Mesendoderm (in vitro differentiated cells): ENCODE measurements around the gene STEAP2.

Source experiments
- DNase-seq: peaks from one replicate; pipeline ENCODE4 v3.0.0; 2013
- H2AK5ac ChIP-seq: 2 replicates; pipeline ENCODE4 v1.6.1; 2013; ENCODE audit warnings: low read length, inconsistent platforms
- H2BK120ac ChIP-seq: 2 replicates; pipeline ENCODE4 v1.6.1; 2013; ENCODE audit warnings: low read depth, mild to moderate bottlenecking, low read length, moderate library complexity, mixed read lengths
- H2BK15ac ChIP-seq: replicated peaks from 2 replicates; pipeline ENCODE4 v1.6.1; 2013; ENCODE audit warnings: low read depth, mild to moderate bottlenecking, moderate library complexity
- H2BK5ac ChIP-seq: 2 replicates; pipeline ENCODE4 v1.6.1; 2013; ENCODE audit warnings: low read length, inconsistent platforms
- H3K18ac ChIP-seq: 2 replicates; pipeline ENCODE4 v1.6.1; 2013; ENCODE audit warnings: mild to moderate bottlenecking, low read length, mixed read lengths
- H3K23ac ChIP-seq: one replicate; pipeline ENCODE4 v1.6.1; 2013; ENCODE audit warnings: low read length
- H3K27ac ChIP-seq: 2 replicates; pipeline ENCODE4 v1.5.1; 2013; ENCODE audit warnings: low read depth, mild to moderate bottlenecking, inconsistent platforms, low read length, moderate library complexity
- H3K27me3 ChIP-seq: 2 replicates; pipeline ENCODE4 v1.6.1; 2013; ENCODE audit warnings: low read length, control low read depth, mild to moderate bottlenecking, inconsistent platforms; ENCODE audit not compliant: insufficient read depth, poor library complexity
- H3K36me3 ChIP-seq: 2 replicates; pipeline ENCODE4 v1.6.1; 2013; ENCODE audit warnings: low read length, inconsistent platforms; ENCODE audit not compliant: control insufficient read depth, insufficient read depth
- H3K4ac ChIP-seq: one replicate; pipeline ENCODE4 v1.6.1; 2013; ENCODE audit warnings: low read depth, mild to moderate bottlenecking, low read length, moderate library complexity
- H3K4me1 ChIP-seq: 2 replicates; pipeline ENCODE4 v1.6.1; 2013; ENCODE audit warnings: low read depth, low read length, inconsistent platforms; ENCODE audit not compliant: control insufficient read depth
- H3K4me2 ChIP-seq: 2 replicates; pipeline ENCODE4 v1.6.1; 2013; ENCODE audit warnings: low read length
- H3K4me3 ChIP-seq: 2 replicates; pipeline ENCODE4 v1.5.1; 2013; ENCODE audit warnings: mild to moderate bottlenecking, low read length
- H3K56ac ChIP-seq: one replicate; pipeline ENCODE4 v1.6.1; 2013; ENCODE audit warnings: low read length
- H3K79me1 ChIP-seq: 2 replicates; pipeline ENCODE4 v1.6.1; 2013; ENCODE audit warnings: low read length, inconsistent platforms
- H3K79me2 ChIP-seq: 2 replicates; pipeline ENCODE4 v1.6.1; 2013; ENCODE audit warnings: mild to moderate bottlenecking, low read length; ENCODE audit not compliant: control insufficient read depth, insufficient read depth
- H3K9ac ChIP-seq: 2 replicates; pipeline ENCODE4 v1.6.1; 2013; ENCODE audit warnings: low read length, inconsistent platforms
- H4K5ac ChIP-seq: one replicate; pipeline ENCODE4 v1.6.1; 2013; ENCODE audit warnings: low read length
- H4K8ac ChIP-seq: one replicate; pipeline ENCODE4 v1.6.1; 2013; ENCODE audit warnings: low read depth, mild to moderate bottlenecking, control low read depth, low read length, moderate library complexity
- WGBS: extraction: QIAGEN DNeasy Blood & Tissue Kit; methylation state at CpG from one replicate; pipeline ENCODE4 v1.1.7; 2013; ENCODE audit warnings: low lambda C conversion rate, missing lambda C conversion rate; ENCODE audit not compliant: insufficient coverage; ENCODE audit errors: extremely low coverage; 5-methylcytosine and 5-hydroxymethylcytosine counted together

STEAP2 gene

DNA sequence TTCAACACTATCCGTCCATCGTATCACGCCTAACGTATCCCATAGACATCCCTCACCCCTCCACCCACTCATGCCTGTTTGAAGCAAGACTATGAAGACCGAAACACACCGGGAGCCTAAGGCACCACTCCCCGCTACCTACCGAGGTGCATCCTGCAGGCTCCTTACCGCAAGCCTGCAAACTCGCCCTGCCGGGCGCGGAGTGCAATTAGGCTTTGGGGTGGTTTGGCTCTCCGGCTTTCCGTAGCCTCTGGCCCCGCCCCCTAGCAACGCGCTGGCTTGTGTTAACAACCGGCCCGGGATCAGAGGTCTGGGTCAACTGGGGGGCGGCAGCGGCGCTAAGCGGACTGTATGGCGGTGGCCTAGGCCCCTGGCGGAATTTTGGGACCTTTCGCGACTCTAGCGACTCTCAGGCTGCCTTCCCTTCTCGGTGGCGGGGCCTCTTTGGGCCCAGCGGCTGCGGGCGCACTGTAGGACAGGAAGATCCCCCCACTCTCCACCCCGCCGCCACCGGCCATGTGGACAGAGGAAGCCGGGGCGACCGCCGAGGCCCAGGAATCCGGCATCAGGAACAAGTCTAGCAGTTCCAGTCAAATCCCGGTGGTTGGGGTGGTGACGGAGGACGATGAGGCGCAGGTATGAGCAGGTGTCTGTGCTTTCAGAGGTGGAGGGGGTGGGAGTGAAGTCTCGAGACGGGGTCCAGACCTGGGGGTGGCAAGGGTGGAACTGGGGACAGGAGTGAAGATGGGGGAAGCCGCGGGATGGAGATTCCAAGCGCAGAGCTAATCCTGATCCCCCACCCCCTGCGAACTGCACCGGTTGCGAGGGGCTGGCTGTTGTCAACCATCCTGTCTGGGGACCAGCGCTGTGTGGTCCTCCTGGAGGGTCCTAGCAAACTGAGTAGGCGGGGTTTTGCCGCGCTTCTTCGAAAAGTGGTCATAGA lies 33.6 kb downstream of the STEAP2 start, which contains the start of gene CFAP69:
CFAP69 (plus strand) TSS at position 266 of the 943 bp plus-strand sequence; CDS start at position 517, 251 bp downstream.
- Histone ChIP-seq H3K4ac (no peak within 1 kb of the TSS), H3K4me2 (peak within 1 kb of the TSS; percentile 89), H3K9ac (peak within 1 kb of the TSS; percentile 57), H2BK15ac (no peak within 1 kb of the TSS), H3K56ac (peak within 1 kb of the TSS; percentile 84), H4K5ac (no peak within 1 kb of the TSS), H3K27ac (no peak within 1 kb of the TSS), H2AK5ac (no peak within 1 kb of the TSS), H3K23ac (no peak within 1 kb of the TSS), H3K79me1 (no peaks in the 10 kb centered on the region), H2BK5ac (no peak within 1 kb of the TSS), H3K18ac (no peak within 1 kb of the TSS), H3K4me3 (peak within 1 kb of the TSS; percentile 73), H3K36me3 (no peaks in the 10 kb centered on the region), H3K27me3 (no peaks in the 10 kb centered on the region), H3K79me2 (no peaks in the 10 kb centered on the region), H3K4me1 (peaks cover 2% of the 10 kb centered on the region), H2BK120ac (no peak within 1 kb of the TSS), H4K8ac (no peak within 1 kb of the TSS)
- peak; percentile 96 for DNase-seq
- no CpG with 5 or more reads among the region's 59 CpGs for WGBS

DNA sequence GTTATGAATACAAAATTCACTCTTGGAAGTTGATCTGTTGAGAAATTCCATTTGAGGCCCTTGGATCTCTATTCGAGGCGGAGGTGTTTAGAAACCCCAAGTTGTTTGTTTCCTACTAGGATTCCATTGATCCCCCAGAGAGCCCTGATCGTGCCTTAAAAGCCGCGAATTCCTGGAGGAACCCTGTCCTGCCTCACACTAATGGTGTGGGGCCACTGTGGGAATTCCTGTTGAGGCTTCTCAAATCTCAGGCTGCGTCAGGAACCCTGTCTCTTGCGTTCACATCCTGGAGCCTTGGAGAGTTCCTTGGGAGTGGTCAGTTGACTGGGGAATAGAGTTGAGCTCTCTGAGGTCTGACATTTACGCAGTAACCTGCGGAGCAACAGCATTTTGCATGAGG lies 34.6 kb downstream of the STEAP2 start:
- Histone ChIP-seq H3K4ac (no peak overlapping the region), H3K79me2 (no peaks in the 10 kb centered on the region), H2AK5ac (no peak overlapping the region), H3K9ac (peak overlapping the region; percentile 7), H3K36me3 (no peaks in the 10 kb centered on the region), H3K4me2 (peak overlapping the region; percentile 89), H2BK15ac (no peak overlapping the region), H3K79me1 (no peaks in the 10 kb centered on the region), H3K56ac (peak overlapping the region; percentile 49), H3K18ac (no peak overlapping the region), H4K5ac (no peak overlapping the region), H3K4me3 (no peak overlapping the region), H4K8ac (no peak overlapping the region), H2BK120ac (no peak overlapping the region), H3K27ac (no peak overlapping the region), H3K4me1 (peaks cover 2% of the 10 kb centered on the region), H3K27me3 (no peaks in the 10 kb centered on the region), H2BK5ac (no peak overlapping the region), H3K23ac (no peak overlapping the region)
- no CpG with 5 or more reads among the region's 9 CpGs for WGBS
- DNase-seq: peak; percentile 86

DNA sequence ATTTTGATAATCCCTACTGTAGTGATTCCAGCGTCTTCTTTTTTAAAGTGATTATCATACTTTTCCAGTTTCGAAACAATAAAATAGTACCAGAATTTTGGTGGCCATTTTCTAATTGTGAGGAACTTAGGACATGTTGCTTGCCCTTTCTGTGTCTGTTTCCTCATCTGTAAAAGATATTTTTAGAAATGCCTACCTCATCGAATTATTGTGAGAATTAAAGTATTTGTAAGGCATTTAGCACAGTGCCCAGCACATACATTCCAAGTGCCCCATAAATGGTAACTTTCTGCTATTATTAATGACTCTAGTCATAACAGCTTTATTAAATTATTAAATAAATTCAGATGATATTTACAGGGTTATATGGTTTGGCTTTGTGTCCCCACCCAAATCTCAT lies 37.2 kb downstream of the STEAP2 start:
- no peaks in the 10 kb centered on the region for H3K36me3 ChIP-seq
- no peak overlapping the region for H3K27ac ChIP-seq
- H3K4ac ChIP-seq: no peak overlapping the region
- no peak overlapping the region for H2BK15ac ChIP-seq
- H3K9ac ChIP-seq: no peak overlapping the region
- no peak overlapping the region for H4K5ac ChIP-seq
- H3K23ac ChIP-seq: no peak overlapping the region
- no peak overlapping the region for H3K18ac ChIP-seq
- no peak overlapping the region for H2BK5ac ChIP-seq
- H4K8ac ChIP-seq: no peak overlapping the region
- no peak overlapping the region for H3K4me3 ChIP-seq
- WGBS: no CpG with 5 or more reads among the region's 3 CpGs
- H3K79me1 ChIP-seq: no peaks in the 10 kb centered on the region
- H3K79me2 ChIP-seq: no peaks in the 10 kb centered on the region
- no peak overlapping the region for H3K4me2 ChIP-seq
- H2BK120ac ChIP-seq: no peak overlapping the region
- H3K4me1 ChIP-seq: no peaks in the 10 kb centered on the region
- no peak overlapping the region for H2AK5ac ChIP-seq
- H3K27me3 ChIP-seq: no peaks in the 10 kb centered on the region
- no peak overlapping the region for H3K56ac ChIP-seq
- no peak for DNase-seq

DNA sequence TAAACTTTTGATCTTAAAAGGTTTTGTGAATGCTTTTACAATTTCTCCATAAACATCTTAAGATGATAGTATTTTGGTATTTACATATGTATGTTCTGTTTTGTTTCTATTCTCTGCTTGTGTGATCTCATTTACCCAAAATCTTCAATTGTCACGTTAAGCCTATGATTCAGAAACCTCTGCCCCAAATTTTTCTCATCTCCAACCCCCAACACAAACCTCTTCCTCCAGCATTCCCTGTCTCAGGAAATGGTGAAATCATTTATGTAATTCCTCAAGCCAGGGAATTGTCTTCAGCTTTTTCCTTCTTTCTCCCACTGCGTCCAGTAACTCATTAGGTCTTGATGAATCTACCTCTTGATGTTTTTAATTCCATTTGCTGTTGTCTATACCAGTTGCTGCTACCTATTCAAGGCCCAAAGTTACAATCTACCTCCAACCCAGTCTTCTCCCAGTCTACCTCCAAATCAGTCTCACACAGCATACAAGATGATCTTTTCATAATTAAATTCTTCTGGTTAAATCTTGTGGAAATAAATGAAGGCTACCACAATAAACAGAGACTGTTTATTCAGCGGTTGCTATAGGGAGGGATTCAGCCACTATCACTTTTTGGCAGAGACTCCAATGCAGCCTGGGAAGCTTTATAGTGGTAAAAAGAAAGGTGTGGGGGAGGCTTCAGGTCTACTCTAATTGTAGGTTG lies 39.2 kb downstream of the STEAP2 start:
- no peaks in the 10 kb centered on the region for H3K4me1 ChIP-seq
- peak overlapping the region; percentile 28 for H3K18ac ChIP-seq
- no peak overlapping the region for H4K8ac ChIP-seq
- H2BK120ac ChIP-seq: peak overlapping the region; percentile 6
- H3K56ac ChIP-seq: no peak overlapping the region
- no peaks in the 10 kb centered on the region for H3K27me3 ChIP-seq
- H3K9ac ChIP-seq: no peak overlapping the region
- peak; percentile 33 for DNase-seq
- no peak overlapping the region for H3K4ac ChIP-seq
- H3K4me3 ChIP-seq: no peak overlapping the region
- H3K27ac ChIP-seq: no peak overlapping the region
- H4K5ac ChIP-seq: no peak overlapping the region
- no CpG with 5 or more reads among the region's 3 CpGs for WGBS
- H3K4me2 ChIP-seq: no peak overlapping the region
- no peak overlapping the region for H3K23ac ChIP-seq
- H2AK5ac ChIP-seq: no peak overlapping the region
- no peak overlapping the region for H2BK5ac ChIP-seq
- no peak overlapping the region for H2BK15ac ChIP-seq
- H3K79me1 ChIP-seq: no peaks in the 10 kb centered on the region
- H3K79me2 ChIP-seq: no peaks in the 10 kb centered on the region
- no peaks in the 10 kb centered on the region for H3K36me3 ChIP-seq

DNA sequence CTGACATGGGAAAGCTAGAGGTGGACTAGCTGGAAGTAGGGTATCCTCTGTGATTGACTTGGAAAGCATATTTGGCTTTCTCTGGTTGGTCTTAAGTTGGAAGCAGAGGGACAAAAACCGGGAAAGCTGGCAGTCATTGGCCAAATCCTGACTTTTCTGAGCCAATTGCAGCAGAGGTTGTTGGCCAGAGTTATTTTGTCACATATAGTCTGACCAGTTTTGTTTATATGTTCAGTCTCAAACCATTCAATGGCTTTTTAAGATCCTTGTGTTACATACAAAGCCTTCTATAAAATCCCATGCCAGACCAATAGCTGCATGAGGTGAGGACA lies 39.7 kb downstream of the STEAP2 start:
- peak overlapping the region; percentile 6 for H2BK120ac ChIP-seq
- no peaks in the 10 kb centered on the region for H3K36me3 ChIP-seq
- no peak overlapping the region for H3K4ac ChIP-seq
- DNase-seq: no peak
- H2AK5ac ChIP-seq: no peak overlapping the region
- H3K4me1 ChIP-seq: no peaks in the 10 kb centered on the region
- no peak overlapping the region for H2BK15ac ChIP-seq
- no peak overlapping the region for H3K27ac ChIP-seq
- no peaks in the 10 kb centered on the region for H3K79me2 ChIP-seq
- H3K56ac ChIP-seq: no peak overlapping the region
- H4K8ac ChIP-seq: no peak overlapping the region
- H3K4me2 ChIP-seq: no peak overlapping the region
- no peak overlapping the region for H3K4me3 ChIP-seq
- peak overlapping the region; percentile 28 for H3K18ac ChIP-seq
- H2BK5ac ChIP-seq: no peak overlapping the region
- no CpG with 5 or more reads among the region's 1 CpG for WGBS
- no peak overlapping the region for H3K23ac ChIP-seq
- no peak overlapping the region for H4K5ac ChIP-seq
- no peaks in the 10 kb centered on the region for H3K27me3 ChIP-seq
- no peak overlapping the region for H3K9ac ChIP-seq
- H3K79me1 ChIP-seq: no peaks in the 10 kb centered on the region
